Activated T-cell treated with anti-CD3 and anti-CD28 coated beads, Interleukin-2, amount 50 U/mL, for 1 hour (primary cell): ENCODE results near the gene GAREM2.
A peak's percentile ranks its signal among the peaks of the same experiment; 100 is the strongest.
"Not testable (repeated sequence)": the region's sequence is repeated elsewhere in the genome, so short reads cannot be mapped to it uniquely, and the experiment has no call there.

Experiments used
- DNase-seq: peaks from one replicate; pipeline ENCODE4 v3.0.0-alpha.2; 2020

Gene GAREM2

DNA sequence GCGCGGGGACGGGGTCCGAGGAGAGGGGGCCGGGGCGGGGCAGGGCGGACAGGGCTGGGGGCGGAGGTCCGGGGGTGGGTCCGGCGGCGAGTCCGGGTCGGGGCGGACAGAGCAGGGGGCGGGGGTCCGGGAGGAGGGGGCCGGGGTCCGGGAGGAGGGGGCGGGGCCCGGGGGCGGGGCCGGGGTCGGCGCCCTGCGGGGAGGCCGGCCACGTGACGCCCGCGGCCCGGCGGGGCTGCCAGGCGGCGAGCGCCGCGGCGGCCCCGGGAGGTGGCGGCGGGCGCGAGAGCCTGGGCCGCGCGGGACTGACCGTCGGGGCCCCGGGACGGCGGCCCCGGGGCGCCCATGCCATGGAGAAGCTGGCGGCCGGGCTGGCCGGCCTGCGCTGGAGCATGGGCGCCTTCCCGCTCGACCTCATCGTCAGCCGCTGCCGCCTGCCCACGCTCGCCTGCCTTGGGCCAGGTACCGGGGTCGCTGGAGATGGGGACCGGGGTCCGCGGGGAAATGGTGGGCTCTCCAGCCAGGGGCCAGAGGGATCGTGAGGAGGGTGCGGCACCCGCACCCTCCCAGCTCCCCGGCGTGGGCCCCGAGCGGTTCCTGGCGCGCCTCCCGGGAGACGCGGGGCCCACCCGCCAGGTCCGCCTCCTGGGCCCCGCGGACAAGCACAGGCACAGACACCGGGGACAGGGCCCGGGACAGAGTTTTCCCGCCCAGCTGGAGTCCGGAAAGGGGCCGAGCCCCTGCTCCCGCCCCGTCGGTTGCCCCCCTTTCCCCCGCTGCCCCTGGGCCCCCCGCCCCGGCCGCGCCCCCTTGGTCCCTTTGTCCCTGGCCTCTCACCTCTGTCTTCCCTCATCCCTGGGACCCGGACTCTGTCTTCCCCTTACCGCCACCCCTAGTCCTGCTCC lies at the start of gene GAREM2:
TSS of gene GAREM2 (plus strand) at position 218 of the 905 bp plus-strand sequence. CDS start at position 351, 133 bp downstream.
- DNase-seq, result no peak

DNA sequence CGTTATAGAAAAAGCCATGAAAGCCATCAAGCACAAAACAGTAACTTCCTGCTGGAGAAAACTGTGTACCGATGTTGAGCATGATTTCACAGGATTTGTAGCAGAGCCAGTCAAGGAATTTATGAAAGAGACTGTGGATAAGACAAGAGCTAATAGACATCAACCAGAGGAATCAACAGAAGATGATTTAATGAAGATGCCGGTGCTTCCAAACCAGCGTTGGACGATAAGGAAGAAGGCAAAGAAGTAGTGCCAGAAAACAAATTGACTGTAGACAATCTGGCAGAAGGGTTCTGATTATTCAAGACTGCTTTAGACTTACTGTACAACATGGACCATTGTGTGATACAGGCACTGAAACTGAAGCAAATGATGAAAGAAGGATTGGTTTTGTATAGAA lies 49.5 kb upstream of the GAREM2 start:
- no peak for DNase-seq

DNA sequence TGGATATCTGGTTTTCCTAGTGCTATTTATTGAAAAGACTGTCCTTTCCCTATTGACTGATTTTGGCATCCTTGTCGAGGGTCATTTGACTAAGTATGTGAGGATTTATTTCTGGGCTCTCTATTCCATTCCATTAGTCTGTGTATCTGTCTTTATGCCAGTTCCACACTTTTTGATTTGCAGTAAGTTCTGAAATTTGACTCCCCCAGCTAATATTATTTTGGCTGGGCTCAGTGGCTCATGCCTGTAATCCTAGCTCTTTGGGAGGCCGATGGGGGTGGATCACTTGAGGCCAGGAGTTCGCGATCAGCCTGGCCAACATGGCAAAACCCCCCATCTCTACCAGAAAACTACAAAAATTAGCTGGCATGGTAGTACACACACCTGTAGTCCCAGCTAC lies 46.8 kb upstream of the GAREM2 start:
- DNase-seq, result no peak

DNA sequence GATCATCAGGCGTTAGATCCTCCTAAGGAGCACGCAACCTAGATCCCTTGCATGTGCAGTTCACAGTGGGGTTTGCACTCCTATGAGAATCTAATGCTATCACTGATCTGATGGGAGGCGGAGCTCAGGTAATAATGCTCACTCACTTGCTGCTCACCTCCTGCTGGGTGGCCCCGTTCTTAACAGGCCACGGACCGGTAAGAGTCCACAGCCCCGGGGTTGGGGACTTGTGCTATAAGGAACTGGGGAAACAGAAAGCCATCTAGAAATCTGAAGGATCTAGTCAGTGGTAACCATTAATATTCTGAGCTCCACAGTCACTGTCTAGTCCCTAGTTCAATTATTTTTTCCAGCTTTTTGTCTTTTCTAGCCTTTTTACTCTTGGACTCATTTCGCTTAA lies 44.7 kb upstream of the GAREM2 start:
- DNase-seq, result no peak

DNA sequence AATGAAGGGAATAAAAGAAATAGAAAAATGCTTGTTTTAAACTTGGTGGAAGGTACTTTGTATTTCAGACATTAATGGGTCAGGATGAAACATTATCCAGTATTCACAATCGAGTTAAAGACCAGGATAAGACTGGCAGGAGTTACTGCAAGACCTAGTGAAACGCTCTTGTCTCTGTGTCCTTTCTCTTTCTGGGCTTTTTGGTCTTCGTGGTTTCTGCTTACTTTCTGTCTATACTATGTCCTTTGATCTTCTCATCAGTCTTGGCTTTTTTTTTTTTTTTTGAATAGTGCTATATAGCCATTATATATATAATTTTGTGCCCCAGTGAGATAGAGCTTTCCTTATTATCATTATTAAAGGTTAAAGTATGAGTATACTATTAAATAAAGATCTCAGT lies 42.1 kb upstream of the GAREM2 start:
- DNase-seq, result no peak

DNA sequence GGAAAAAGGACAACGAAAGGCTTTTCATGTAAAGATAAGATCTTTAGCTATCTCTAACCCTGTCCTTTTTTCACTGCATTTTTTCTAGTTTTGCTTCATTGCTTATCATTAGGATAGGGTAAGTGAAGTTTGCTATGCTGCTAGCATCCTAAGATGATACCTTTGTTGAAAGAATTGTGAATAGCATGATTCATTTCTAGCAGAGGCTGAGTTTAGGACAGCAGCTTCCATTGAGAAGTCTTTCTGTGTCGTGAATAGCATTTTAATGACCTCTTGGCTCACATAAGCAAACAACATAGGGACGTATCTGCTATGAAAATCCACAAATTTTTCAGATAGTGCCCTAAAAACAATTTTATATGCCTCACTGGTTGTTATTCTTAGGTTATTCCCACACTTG lies 36.4 kb upstream of the GAREM2 start:
- no peak for DNase-seq

DNA sequence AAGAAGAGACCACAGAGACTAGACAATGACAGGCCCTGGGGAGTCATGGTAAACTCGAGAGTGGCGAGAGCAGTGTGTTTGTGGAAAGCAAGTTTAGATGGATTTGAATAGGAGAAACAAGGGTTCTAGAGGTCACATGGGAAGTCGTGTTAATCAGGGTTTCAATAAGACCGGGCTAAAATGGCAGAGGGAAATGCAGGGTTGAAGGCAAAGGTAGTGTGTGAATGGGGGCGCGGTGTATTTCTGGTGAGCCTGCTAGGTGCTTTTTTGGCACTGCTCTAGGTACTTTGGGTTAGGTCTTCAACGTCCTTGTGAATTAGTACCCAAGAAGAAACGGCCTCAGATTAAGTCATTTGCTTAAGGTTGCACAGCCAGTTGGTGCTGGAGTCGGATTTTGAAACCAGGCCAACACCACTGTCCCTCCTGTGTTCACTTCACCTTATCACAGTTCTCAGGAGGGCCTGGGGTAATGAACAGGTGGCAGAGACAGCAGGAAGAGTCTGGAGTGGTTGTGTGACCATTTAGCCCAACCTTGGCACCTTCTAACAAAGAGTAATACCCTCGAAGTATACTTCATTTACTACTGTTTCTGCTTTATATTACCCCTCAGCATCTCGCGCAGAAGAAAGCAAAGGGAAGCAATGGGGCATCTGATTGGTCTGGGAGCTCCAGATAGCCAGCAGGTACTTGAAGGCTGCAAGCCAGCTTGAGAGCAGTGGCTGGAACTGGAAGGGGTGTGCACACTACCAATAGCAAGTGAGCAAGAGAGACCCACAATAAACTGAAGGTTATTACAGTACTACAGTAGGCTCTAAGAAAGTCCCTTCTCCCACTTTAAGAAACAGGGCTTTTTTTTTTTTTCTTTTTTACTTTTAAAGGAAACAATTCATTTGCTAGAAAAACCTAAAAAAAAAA lies 33.4 kb upstream of the GAREM2 start:
- DNase-seq, result no peak

DNA sequence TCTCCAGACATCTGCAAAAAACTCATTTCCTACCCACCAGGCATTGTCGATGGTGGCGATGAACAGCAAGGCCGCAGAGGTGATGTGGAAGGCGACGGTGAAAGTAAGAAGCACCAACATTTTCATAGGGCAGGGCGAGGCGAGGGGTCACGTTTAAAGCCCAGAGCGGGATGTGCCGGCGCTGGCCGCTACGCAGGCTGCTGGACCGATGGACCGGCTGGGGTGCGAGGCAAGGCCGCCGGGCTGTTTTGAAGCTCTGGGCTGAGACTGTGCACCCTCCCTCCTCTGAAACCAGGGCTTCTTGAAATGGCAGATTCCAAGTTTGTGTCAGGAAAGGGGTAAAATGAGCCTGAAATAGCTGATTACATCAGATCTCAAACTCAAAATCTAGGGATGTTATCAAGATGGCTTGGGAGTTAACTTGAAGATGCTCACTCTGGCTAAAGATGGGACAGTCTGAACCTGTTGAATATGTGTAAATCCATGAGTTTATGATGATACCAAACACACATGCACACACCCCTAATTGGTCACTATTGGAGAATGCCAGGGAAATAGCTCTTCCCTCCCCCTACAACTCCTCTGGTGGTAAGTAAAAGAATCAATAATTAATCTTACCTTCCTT lies 31.6 kb upstream of the GAREM2 start:
- DNase-seq, result no peak

DNA sequence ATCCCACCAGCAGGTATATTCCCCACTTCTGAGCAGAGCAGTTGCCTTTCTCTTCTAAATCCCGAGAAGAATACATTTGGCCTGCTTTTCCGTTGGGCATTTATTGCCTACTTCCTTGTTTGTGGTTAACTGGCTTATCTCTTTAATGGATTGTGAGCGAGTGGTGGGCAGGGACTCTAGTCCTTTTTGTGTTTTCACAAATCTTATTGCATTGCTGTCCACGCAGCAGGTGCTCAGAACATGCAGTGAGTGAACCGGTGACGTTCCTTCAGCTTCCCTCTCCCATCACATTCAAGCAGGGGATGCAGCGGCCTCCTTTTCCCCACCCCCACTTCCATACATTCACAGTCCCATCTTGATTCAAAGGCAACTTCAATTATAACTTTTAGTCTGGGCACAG lies 28.9 kb upstream of the GAREM2 start:
- no peak for DNase-seq

DNA sequence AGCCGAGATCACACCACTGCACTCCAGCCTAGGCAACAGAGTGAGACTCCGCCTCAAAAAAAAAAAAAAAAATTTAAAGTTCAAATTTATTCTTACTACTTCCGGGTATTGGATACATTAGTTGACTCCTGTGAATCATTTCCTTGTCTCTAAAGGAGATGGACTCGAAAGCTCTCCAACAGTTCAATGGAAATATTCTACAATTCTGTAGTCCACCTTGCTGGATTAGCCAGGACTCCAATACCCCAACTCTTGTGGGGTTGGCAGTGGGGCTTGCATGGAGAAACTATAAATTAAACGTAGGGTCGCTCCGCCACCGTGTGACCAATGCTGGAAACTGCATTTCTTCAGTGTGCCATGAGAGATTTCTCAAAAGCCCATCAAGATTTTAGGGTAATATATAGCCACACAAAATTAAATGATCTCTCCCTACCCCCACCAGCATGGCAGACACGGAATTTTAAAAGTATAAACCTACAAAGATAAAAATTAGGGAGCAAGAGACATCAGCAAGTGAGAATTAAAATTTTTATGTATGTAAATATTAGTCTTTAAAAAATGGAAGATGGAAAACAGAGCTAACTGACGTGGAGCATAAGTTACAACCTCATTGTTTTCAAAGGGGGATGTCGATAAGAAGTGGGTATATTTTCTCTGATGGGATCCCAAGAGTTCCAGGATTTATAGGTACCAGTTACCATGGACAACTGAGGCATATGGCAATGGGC lies 27.8 kb upstream of the GAREM2 start:
- peak; percentile 65 for DNase-seq

DNA sequence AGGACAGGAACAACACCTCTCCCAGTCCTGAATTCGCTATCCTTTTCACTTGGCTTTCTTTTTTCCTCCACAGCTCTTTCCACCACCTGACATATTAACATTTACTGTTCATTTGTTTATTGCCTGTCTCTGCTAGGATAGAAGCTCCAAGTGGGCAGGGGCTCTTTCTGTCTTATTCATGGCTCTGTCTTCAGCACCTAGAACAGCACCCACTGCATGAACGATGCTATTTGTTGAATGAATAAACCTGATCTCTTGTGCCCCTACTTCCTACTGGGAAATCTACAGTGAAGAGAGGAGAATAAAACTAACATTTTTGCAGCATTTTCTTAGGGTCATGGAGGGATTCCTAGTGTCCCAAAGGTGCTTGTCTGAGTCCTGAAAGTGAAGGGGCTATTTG lies 24.4 kb upstream of the GAREM2 start:
- DNase-seq, result no peak

DNA sequence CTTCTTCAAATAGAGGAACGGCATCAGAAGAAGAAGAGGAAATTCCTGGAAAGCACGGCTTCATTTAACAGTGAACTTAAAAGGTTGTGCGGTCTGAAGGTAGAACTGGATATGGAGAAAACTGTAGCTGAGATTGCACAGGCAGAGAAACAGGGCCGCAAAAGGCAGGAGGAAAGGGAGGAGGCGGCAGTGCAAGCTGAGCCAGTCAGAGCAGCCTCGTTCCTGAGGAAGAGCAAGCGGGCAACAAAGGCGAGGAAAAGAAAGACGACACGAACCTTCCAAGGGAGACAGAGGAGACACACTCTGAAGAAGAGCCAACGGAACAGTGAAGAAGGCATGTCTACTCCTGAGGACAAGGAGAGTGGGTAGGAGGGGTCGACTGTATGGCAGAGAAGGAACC lies 22.6 kb upstream of the GAREM2 start:
- DNase-seq, result no peak

DNA sequence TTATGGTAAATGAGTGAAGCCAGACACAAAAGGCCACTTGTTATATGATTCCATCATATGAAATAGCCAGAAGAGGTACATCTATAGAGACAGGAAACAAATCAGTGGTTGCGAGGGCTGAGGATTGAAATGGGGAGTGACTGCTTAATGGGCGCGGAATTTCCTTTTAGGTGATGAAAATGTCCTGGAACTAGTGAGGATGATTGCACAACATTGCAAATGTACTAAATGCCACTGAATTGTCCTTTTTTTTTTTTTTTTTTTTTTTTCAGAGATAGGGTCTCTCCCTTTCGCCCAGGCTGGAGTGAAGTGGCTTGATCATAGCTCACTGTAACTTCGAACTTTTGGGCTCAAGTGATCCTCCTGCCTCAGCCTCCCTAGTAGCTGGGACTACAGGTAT lies 15.3 kb upstream of the GAREM2 start:
- no peak for DNase-seq

DNA sequence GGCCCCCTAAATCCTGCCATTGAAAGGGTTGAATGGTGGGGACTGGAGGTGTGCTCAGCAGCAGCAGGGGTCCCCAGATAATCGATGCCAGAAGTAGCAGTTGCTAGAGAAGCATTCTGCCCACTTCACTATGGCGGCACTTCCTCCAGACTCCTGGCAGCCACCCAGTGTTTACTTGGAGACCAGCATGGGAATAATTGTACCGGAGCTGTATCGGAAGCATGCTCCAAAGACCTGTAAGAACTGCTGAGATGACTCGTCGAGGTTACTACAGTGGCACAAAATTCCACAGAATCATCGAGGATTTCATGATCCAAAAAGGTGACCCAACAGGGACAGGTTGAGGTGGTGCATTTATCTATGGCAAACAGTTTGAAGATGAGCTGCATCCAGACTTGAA lies 11.0 kb upstream of the GAREM2 start:
- no peak for DNase-seq

DNA sequence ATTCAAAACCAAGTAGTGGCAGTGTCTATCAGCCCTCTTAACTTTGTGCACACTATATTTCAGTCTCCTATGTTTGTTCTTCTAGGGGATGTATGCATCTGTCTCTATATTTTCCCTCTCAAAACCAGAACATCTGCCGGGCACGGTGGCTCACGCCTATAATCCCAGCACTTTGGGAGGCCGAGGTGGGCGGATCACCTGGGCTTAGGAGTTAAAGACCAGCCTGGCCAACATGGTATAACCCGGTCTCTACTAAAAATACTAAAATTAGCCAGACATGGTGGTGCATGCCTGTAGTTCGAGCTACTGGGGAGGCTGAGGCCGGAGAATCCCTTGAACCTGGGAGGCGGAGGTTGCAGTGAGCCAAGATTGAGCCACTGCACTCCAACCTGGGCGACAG lies 9.9 kb upstream of the GAREM2 start:
- no peak for DNase-seq

DNA sequence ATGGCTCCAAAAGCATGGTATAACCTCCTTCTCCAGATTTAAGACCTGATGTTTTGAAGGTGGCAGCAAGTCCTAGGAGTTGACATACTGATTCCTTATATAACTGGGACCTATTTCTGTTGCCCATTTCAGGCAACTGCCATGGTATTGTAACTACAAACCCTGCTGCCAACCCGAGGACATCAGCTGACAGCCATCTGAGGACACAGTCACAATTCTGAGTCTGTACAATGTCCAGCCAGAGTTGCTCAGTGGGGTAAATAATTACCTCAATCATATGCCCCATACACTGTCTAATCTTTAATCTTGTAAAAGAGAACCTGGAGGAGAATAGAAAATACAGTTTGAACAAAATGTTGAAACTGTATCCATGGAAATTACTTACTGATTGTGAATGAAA lies 8.7 kb upstream of the GAREM2 start:
- DNase-seq, result no peak

DNA sequence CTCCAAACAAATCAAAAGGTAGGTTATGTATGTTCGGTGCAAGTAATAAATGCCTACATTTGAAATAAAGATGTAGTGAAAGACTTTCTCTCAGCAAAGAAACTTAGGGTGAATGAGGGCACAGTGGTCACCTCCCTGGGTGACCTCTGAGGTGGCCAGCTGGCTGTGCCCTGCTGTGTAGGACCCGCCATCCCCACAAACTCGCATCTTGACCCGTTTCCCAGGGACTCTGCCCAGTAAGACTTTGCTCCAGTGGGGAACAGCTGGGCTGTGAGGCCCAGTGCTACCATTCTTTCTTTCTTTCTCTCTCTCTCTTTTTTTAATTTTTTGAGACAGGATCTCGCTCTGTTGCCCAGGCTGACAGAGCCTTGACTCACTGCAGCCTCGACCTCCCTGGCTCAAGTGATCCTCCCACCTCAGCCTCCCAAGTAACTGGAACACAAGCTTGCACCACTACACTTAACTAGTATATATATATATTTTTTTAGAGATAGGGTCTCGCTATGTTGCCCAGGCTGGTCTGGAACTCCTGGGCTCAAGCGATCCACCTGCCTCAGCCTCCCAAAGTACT lies 8.2 kb upstream of the GAREM2 start:
- no peak for DNase-seq

DNA sequence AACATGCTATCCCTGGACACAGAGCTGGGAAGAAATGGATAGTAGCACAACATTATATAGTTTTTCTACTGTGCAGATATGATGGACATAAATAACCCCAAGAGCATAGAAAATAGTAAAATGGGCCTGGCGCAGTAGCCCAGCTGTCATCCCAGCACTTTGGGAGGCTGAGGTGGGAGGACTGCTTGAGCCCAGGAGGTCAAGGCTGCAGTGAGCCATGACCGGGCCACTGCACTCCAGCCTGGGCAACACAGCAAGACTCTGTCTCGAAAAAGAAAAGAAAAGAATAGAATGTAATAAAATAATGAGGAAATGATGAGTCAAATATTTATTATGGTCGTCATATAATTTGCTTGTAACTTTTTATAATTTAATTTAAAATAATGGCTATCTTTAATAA lies 7.5 kb upstream of the GAREM2 start:
- no peak for DNase-seq

DNA sequence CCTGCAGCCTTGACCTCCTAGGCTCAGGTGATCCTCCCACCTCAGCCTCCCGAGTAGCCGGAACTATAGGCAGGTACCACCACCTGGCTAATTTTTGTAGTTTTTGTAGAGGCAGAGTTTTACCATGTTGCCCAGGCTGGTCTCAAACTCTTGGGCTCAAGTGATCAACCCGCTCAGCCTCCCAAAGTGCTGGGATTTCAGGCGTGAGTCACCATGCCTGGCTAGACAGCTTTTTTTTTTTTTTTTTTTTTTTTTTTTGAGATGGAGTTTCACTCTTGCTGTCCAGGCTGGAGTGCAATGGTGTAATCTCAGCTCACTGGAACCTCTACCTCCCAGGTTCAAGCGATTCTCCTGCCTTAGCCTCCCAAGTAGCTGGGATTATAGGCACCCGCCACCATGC lies 6.3 kb upstream of the GAREM2 start:
- DNase-seq, result not testable (repeated sequence)

DNA sequence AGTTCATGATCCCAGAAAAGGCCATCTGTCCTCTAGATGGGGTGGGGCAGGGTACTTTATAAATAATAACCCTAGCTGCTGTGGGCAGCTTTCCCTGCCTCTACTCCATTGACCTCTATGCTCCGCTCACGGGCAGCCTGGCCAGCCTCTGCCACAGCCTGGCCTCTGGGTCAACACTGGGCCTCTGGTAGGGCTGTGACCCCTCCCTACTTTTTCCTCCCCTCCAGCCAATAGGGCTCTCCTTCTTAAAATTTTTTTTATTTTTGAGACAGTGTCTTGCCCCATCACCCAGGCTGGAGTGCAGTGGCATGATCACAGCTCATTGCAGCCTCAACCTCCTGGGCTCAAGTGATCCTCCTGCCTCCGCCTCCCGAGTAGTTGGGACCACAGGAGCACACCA lies 4.1 kb upstream of the GAREM2 start:
- no peak for DNase-seq

DNA sequence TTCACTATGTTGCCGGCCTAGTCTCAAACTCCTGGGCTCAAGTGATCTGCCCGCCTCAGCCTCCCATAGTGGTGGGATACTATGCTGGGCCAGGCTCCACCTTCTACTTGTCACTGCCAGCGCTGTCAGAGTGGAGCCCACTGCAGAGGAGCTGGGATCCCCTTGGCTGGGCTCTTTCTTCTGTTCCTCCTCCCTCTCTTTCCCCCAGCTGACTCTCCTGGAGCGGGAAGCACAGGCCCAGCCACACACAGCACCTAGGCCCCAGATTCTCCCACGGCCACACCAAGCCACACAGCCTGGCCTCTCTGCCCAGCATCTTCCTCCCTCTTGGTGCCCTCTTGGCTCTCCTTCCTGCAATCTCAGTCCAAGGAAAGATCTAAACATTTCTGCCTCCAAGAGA lies 3.7 kb upstream of the GAREM2 start:
- no peak for DNase-seq

DNA sequence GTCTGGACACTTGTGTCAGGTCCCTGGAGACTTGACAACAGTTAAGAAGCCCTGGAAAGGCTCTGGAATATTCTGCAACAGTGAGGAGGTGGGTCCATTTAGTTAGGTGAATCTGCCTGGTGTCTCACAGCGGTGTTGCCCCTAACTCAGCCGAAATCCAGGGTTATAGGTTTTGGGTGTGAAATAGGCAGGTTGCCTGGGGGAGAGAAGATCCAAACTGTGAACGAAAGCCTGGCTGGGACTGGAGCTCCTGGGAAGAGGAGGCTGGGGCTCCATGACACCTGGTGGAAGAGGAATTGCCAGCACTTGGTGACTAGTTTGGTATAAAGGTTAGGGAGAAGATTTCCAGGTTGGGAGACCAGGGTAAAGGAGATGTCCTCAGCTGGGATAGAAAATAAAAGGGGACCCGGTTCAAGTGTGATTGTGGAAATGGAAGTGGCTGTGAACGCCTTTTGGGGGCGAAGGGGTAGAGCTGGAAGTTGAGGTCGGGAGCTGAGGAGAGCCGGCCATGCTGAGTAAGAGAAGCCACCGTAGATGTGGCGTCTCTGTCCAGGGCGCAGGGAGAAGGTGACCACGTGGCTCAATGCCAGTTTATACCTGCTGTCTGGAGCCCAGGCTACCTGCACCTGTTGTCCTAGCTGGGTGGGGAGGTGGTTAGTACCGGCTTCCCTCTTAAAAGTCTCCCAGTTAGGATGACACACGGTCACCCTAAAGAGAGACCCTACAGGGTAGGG lies 3.0 kb upstream of the GAREM2 start:
- DNase-seq, result no peak
